Panc1 (cell line): Measurements from ENCODE around the gene OR4N5.

Source experiments
- CTCF ChIP-seq: fragments of 450-650 bp; IDR thresholded peaks from 2 replicates; pipeline ENCODE4 v1.5.1; 2017; ENCODE audit warnings: mild to moderate bottlenecking
- POLR2AphosphoS5 ChIP-seq: IDR thresholded peaks from 2 replicates; pipeline ENCODE4 v1.6.1; 2012; ENCODE audit warnings: mild to moderate bottlenecking, low read depth, low read length, moderate library complexity

- TF ChIP-seq CTCF (no peak), POLR2AphosphoS5 (no peak)
Measured at GRCh38 chr14:20191396-20191795, 52.8 kb downstream of the OR4N5 start.
